ENCODE measurements around the gene TTC24. TPM values are rescaled to one million over a fixed set of nuclear protein-coding genes. Genes with fewer than 3 reads are reported as not detected.
A peak's percentile ranks its signal among the peaks of the same experiment; 100 is the strongest.
"Not testable (repeated sequence)": the region's sequence is repeated elsewhere in the genome, so short reads cannot be mapped to it uniquely, and the experiment has no call there.

TTC24 gene
- total and polyA plus RNA-seq, 4 donors, result 0.12 to 0.31 (median 0.23) TPM; not detected in 1

DNA sequence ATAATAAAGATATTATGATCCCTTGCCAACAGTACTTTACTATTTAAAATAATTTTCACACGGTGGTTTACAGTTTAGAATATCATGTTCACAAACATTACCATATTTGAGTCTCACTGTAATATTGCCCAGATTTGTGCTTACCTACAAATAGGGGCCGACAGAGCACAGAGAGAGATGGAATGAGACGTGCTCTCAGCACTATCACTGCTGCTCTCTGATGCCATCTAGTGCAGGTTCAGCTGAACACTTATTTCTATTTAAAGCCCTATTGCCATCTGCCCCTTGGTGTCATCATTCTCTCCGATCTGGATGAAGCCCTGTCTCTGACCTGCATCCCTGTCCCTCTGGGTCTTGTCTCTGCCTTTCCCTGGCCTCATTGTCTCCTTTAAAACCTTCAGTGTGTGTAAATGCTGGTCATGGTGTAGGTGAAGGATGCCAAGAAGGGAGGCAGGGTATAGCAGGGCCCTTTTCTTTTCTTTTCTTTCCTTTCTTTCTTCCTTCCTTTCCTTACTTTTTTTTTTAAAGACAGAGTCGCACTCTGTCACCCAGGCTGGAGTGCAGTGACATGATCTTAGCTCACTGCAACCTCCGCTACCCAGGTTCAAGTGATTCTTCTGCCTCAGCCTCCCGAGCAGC, 28.6 kb downstream of the TTC24 start:
- H3K4me3 ChIP-seq, result no peak overlapping the region
- H3K9me3 ChIP-seq (ENCODE audit: control insufficient read depth in 4 of 4, insufficient read depth in 3 of 4, low read length in 3 of 4), result no peaks in the 10 kb centered on the region
- H3K27me3 ChIP-seq (ENCODE audit: control insufficient read depth in 3 of 3, insufficient read depth in 3 of 3, low read length in 2 of 3), result peaks cover 0 to 2% (median 0%) of the 10 kb centered on the region in 3 donors
- ATAC-seq (ENCODE audit: insufficient read depth, low FRiP score), result peak; percentile 72
- no peaks in the 10 kb centered on the region for H3K4me1 ChIP-seq (ENCODE audit: control insufficient read depth in 5 of 5, insufficient read depth in 5 of 5, low read length in 5 of 5)
- H3K36me3 ChIP-seq (ENCODE audit: control insufficient read depth in 4 of 4, insufficient read depth in 4 of 4, low read length in 4 of 4), result no peaks in the 10 kb centered on the region
- peak; percentile 60 to 74 (median 66) for DNase-seq
- TF ChIP-seq, protein P1, sequence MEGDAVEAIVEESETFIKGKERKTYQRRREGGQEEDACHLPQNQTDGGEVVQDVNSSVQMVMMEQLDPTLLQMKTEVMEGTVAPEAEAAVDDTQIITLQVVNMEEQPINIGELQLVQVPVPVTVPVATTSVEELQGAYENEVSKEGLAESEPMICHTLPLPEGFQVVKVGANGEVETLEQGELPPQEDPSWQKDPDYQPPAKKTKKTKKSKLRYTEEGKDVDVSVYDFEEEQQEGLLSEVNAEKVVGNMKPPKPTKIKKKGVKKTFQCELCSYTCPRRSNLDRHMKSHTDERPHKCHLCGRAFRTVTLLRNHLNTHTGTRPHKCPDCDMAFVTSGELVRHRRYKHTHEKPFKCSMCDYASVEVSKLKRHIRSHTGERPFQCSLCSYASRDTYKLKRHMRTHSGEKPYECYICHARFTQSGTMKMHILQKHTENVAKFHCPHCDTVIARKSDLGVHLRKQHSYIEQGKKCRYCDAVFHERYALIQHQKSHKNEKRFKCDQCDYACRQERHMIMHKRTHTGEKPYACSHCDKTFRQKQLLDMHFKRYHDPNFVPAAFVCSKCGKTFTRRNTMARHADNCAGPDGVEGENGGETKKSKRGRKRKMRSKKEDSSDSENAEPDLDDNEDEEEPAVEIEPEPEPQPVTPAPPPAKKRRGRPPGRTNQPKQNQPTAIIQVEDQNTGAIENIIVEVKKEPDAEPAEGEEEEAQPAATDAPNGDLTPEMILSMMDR (IDR thresholded peaks at IDR 0.05; ENCODE audit: control extremely low read depth, extremely low read depth), result peak; percentile 86
- no peak overlapping the region for H3K27ac ChIP-seq (ENCODE audit: low read depth in 1 of 2, low read length in 1 of 2)
- WGBS, 2 donors, result 30 to 36% methylated on average over 7 of the region's 7 CpGs
- H3K9ac ChIP-seq (ENCODE audit: insufficient read depth in 1 of 2, low read length in 2 of 2), result no peak overlapping the region

- 48% methylated on average over 6 of the region's 6 CpGs for WGBS, 2 donors
- Histone ChIP-seq H3K36me3 (ENCODE audit: control insufficient read depth in 4 of 4, insufficient read depth in 4 of 4, low read length in 4 of 4) (no peaks in the 10 kb centered on the region), H3K27me3 (ENCODE audit: control insufficient read depth in 3 of 3, insufficient read depth in 3 of 3, low read length in 2 of 3) (peaks cover 0 to 2% (median 0%) of the 10 kb centered on the region in 3 donors), H3K9me3 (ENCODE audit: control insufficient read depth in 4 of 4, insufficient read depth in 3 of 4, low read length in 3 of 4) (no peaks in the 10 kb centered on the region), H3K9ac (ENCODE audit: insufficient read depth in 1 of 2, low read length in 2 of 2) (no peak overlapping the region), H3K4me3 (no peak overlapping the region), H3K27ac (ENCODE audit: low read depth in 1 of 2, low read length in 1 of 2) (no peak overlapping the region), H3K4me1 (ENCODE audit: control insufficient read depth in 5 of 5, insufficient read depth in 5 of 5, low read length in 5 of 5) (no peaks in the 10 kb centered on the region)
- DNase-seq, result peak in 1 of 3 donors; percentile 21
- ATAC-seq (ENCODE audit: insufficient read depth, low FRiP score), result no peak
- TF ChIP-seq, protein P1 (IDR thresholded peaks at IDR 0.05; ENCODE audit: control extremely low read depth, extremely low read depth), result peak; percentile 8
These were observed 29.5 kb downstream of the TTC24 start for GRCh38 chr1:156608981-156609380.

GRCh38 chr1:156610072-156610471, 30.5 kb downstream of the TTC24 start:
- not testable (repeated sequence) for ATAC-seq (ENCODE audit: insufficient read depth, low FRiP score); H3K27ac ChIP-seq (ENCODE audit: low read depth in 1 of 2, low read length in 1 of 2); H3K4me3 ChIP-seq; H3K36me3 ChIP-seq (ENCODE audit: control insufficient read depth in 4 of 4, insufficient read depth in 4 of 4, low read length in 4 of 4); H3K27me3 ChIP-seq (ENCODE audit: control insufficient read depth in 3 of 3, insufficient read depth in 3 of 3, low read length in 2 of 3); H3K9me3 ChIP-seq (ENCODE audit: control insufficient read depth in 4 of 4, insufficient read depth in 3 of 4, low read length in 3 of 4); H3K9ac ChIP-seq (ENCODE audit: insufficient read depth in 1 of 2, low read length in 2 of 2); DNase-seq; H3K4me1 ChIP-seq (ENCODE audit: control insufficient read depth in 5 of 5, insufficient read depth in 5 of 5, low read length in 5 of 5)
- WGBS, 2 donors, result 91 to 97% methylated on average over 9 of the region's 9 CpGs

GRCh38 chr1:156612666-156613065, 33.1 kb downstream of the TTC24 start:
- Histone ChIP-seq H3K4me1 (ENCODE audit: control insufficient read depth in 5 of 5, insufficient read depth in 5 of 5, low read length in 5 of 5) (peaks cover 0 to 8% (median 3%) of the 10 kb centered on the region in 5 donors), H3K4me3 (no peak overlapping the region), H3K9me3 (ENCODE audit: control insufficient read depth in 4 of 4, insufficient read depth in 3 of 4, low read length in 3 of 4) (no peaks in the 10 kb centered on the region), H3K27ac (ENCODE audit: low read depth in 1 of 2, low read length in 1 of 2) (no peak overlapping the region), H3K27me3 (ENCODE audit: control insufficient read depth in 3 of 3, insufficient read depth in 3 of 3, low read length in 2 of 3) (peaks cover 0 to 11% (median 5%) of the 10 kb centered on the region in 3 donors), H3K36me3 (ENCODE audit: control insufficient read depth in 4 of 4, insufficient read depth in 4 of 4, low read length in 4 of 4) (no peaks in the 10 kb centered on the region), H3K9ac (ENCODE audit: insufficient read depth in 1 of 2, low read length in 2 of 2) (no peak overlapping the region)
- ATAC-seq (ENCODE audit: insufficient read depth, low FRiP score), result no peak
- DNase-seq, result no peak
- TF ChIP-seq, protein P1 (IDR thresholded peaks at IDR 0.05; ENCODE audit: control extremely low read depth, extremely low read depth), result no peak
- 40% methylated on average over 3 of the region's 3 CpGs for WGBS, 2 donors
